ENCODE results near the gene SEC16B.

SEC16B gene

DNA sequence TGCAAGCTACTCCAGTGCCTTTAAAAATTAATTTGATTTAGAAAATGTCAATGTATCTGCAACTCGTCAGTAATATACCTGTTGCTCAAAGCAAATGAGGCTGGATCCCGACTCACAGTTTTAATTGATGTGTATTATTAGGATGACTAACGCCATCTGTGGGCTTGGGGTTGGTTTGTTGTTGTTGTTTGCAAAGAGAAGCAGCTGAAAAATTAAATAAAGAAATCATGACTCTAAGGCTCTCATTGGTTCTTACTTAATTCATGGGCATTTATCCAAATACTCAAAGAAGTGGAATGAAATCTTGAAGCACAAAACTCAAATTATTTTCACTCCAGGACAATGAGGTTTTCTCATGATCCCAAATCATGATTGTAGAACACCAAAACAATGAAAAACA, 46.4 kb downstream of the SEC16B start:
- H3K36me3 ChIP-seq (ENCODE audit: insufficient read depth, low read length), result no peaks in the 10 kb centered on the region
- TF ChIP-seq, protein P1, sequence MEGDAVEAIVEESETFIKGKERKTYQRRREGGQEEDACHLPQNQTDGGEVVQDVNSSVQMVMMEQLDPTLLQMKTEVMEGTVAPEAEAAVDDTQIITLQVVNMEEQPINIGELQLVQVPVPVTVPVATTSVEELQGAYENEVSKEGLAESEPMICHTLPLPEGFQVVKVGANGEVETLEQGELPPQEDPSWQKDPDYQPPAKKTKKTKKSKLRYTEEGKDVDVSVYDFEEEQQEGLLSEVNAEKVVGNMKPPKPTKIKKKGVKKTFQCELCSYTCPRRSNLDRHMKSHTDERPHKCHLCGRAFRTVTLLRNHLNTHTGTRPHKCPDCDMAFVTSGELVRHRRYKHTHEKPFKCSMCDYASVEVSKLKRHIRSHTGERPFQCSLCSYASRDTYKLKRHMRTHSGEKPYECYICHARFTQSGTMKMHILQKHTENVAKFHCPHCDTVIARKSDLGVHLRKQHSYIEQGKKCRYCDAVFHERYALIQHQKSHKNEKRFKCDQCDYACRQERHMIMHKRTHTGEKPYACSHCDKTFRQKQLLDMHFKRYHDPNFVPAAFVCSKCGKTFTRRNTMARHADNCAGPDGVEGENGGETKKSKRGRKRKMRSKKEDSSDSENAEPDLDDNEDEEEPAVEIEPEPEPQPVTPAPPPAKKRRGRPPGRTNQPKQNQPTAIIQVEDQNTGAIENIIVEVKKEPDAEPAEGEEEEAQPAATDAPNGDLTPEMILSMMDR (IDR thresholded peaks at IDR 0.05; ENCODE audit: low read length), result no peak
- TF ChIP-seq EZH2 (IDR thresholded peaks at IDR 0.05; ENCODE audit: borderline replicate concordance, low read length), result no peak
- H3K9ac ChIP-seq (ENCODE audit: low read length), result no peak overlapping the region
- no peak overlapping the region for H3K4me2 ChIP-seq (ENCODE audit: low read length)
- H3K27me3 ChIP-seq (ENCODE audit: insufficient read depth, low read length), result no peaks in the 10 kb centered on the region
- H3K9me3 ChIP-seq (ENCODE audit: low read length), result no peaks in the 10 kb centered on the region
- no peaks in the 10 kb centered on the region for H3K9me2 ChIP-seq (ENCODE audit: low read depth, low read length)
- H3K4me1 ChIP-seq (ENCODE audit: insufficient read depth, low read length, severe bottlenecking), result no peaks in the 10 kb centered on the region
- no peaks in the 10 kb centered on the region for H4K20me1 ChIP-seq (ENCODE audit: insufficient read depth, low read length)
- H3K4me3 ChIP-seq (ENCODE audit: low read depth, low read length, poor library complexity, severe bottlenecking), result no peak overlapping the region
- no peaks in the 10 kb centered on the region for H3K79me2 ChIP-seq (ENCODE audit: insufficient read depth, low read length)
- no peaks in the 10 kb centered on the region for H3F3A ChIP-seq (ENCODE audit: insufficient read depth, low read length)
- H2AFZ ChIP-seq (ENCODE audit: low read length), result no peak overlapping the region
- H3K27ac ChIP-seq (ENCODE audit: low read depth, low read length, poor library complexity, severe bottlenecking), result no peak overlapping the region

DNA sequence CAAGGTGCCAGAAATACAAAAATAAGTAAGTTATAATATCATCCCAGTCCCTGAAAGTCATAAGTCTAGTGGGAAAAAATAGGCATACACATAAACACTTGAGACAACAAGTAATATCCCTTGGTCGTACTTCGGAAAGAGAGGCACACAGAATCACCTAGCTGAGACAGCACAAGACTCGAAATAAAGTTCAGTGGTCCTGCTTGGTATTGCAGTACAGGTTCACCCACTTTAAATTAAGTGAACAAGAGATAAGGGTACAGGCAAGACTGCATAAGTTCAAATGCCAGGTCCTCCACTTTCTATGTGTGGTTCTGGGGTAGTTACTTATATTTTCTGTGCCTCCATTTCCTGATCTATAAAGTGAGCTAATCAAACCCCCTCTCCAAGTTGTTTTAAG, 47.6 kb downstream of the SEC16B start:
- Histone ChIP-seq H4K20me1 (ENCODE audit: insufficient read depth, low read length) (no peaks in the 10 kb centered on the region), H3K4me2 (ENCODE audit: low read length) (no peak overlapping the region), H3F3A (ENCODE audit: insufficient read depth, low read length) (no peaks in the 10 kb centered on the region), H3K9me3 (ENCODE audit: low read length) (no peaks in the 10 kb centered on the region), H3K9ac (ENCODE audit: low read length) (no peak overlapping the region), H3K9me2 (ENCODE audit: low read depth, low read length) (no peaks in the 10 kb centered on the region), H3K4me1 (ENCODE audit: insufficient read depth, low read length, severe bottlenecking) (no peaks in the 10 kb centered on the region), H3K27ac (ENCODE audit: low read depth, low read length, poor library complexity, severe bottlenecking) (no peak overlapping the region), H3K36me3 (ENCODE audit: insufficient read depth, low read length) (no peaks in the 10 kb centered on the region), H3K79me2 (ENCODE audit: insufficient read depth, low read length) (no peaks in the 10 kb centered on the region), H2AFZ (ENCODE audit: low read length) (no peak overlapping the region), H3K27me3 (ENCODE audit: insufficient read depth, low read length) (no peaks in the 10 kb centered on the region), H3K4me3 (ENCODE audit: low read depth, low read length, poor library complexity, severe bottlenecking) (no peak overlapping the region)
- TF ChIP-seq EZH2 (IDR thresholded peaks at IDR 0.05; ENCODE audit: borderline replicate concordance, low read length), result no peak
- TF ChIP-seq, protein P1 (IDR thresholded peaks at IDR 0.05; ENCODE audit: low read length), result no peak

DNA sequence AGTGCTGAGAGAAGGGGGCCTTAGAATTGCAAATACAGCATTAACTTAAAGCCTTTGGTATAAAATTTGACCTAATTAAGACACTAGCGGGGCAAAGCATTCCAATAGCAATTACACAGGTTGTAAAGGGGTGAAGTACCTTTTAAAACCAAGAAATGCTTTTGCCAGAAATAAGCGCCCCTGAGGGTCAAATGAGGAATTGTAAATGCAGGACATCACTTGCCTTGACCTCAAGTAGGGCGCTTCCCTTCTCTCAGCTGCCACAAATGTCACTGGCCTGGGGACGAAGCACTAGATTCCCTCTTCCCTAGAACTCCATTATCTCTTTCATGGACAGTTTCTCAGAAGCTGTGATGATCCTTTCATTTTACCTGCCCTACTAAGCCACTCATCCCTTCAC, 48.3 kb downstream of the SEC16B start:
- Histone ChIP-seq H4K20me1 (ENCODE audit: insufficient read depth, low read length) (no peaks in the 10 kb centered on the region), H3K9me2 (ENCODE audit: low read depth, low read length) (no peaks in the 10 kb centered on the region), H3K9me3 (ENCODE audit: low read length) (no peaks in the 10 kb centered on the region), H3K4me3 (ENCODE audit: low read depth, low read length, poor library complexity, severe bottlenecking) (no peak overlapping the region), H3K9ac (ENCODE audit: low read length) (no peak overlapping the region), H3K4me2 (ENCODE audit: low read length) (no peak overlapping the region), H3K79me2 (ENCODE audit: insufficient read depth, low read length) (no peaks in the 10 kb centered on the region), H2AFZ (ENCODE audit: low read length) (no peak overlapping the region), H3F3A (ENCODE audit: insufficient read depth, low read length) (no peaks in the 10 kb centered on the region), H3K4me1 (ENCODE audit: insufficient read depth, low read length, severe bottlenecking) (no peaks in the 10 kb centered on the region), H3K27me3 (ENCODE audit: insufficient read depth, low read length) (no peaks in the 10 kb centered on the region), H3K27ac (ENCODE audit: low read depth, low read length, poor library complexity, severe bottlenecking) (no peak overlapping the region), H3K36me3 (ENCODE audit: insufficient read depth, low read length) (no peaks in the 10 kb centered on the region)
- TF ChIP-seq EZH2 (IDR thresholded peaks at IDR 0.05; ENCODE audit: borderline replicate concordance, low read length), result no peak
- TF ChIP-seq, protein P1 (IDR thresholded peaks at IDR 0.05; ENCODE audit: low read length), result no peak

Data from OCI-LY1 (cell line).